ENCODE measurements around the gene SHB. TPM values are rescaled to one million over a fixed set of nuclear protein-coding genes. Genes with fewer than 3 reads are reported as not detected.

SHB gene
- total RNA-seq, 1 donor from 2014 or later, result 22.5 TPM

DNA sequence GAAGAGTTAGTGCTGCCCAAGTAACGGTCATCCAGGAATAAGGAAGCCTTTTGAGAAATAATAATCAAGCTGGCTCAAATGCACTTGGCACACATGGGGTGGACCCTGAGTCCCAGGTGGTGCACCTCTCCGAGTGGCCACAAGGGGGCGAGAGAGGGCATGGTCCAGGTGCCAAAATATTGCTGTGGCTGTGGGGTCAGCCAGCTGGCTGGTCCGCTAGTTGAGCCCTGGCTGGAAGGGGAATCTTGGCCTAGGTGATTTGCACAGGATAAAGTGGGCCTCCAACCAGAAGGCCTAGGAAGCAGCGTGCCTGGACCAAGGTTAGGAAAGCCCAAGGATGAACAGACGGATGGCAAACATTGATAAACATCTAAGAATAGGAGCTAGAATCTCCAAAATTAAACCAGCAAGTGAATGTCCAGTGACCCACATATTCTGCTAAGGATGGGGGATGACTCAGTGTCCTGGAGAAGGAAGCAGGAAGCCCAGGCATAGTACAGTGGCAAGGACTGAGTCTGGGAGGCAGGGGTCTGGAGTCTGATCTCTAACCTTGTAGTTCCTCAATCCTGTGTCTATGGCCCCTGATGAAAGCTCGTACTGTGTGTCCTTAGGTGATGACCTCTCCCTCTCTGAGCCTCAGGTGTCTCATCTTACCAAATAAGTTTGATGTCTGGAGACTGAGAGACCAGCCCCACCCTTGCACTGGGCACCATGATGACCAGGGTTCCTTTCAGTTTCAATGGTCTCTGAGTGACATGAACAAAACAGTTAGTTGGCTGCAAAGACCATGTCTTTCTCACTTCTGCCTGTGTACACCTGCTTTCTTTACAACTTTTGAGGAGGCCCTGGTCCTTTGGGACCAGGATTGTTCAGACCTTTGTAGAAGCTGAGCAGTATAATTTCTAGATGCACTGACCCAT lies 19.2 kb upstream of the SHB start:
- TF ChIP-seq, protein P1, sequence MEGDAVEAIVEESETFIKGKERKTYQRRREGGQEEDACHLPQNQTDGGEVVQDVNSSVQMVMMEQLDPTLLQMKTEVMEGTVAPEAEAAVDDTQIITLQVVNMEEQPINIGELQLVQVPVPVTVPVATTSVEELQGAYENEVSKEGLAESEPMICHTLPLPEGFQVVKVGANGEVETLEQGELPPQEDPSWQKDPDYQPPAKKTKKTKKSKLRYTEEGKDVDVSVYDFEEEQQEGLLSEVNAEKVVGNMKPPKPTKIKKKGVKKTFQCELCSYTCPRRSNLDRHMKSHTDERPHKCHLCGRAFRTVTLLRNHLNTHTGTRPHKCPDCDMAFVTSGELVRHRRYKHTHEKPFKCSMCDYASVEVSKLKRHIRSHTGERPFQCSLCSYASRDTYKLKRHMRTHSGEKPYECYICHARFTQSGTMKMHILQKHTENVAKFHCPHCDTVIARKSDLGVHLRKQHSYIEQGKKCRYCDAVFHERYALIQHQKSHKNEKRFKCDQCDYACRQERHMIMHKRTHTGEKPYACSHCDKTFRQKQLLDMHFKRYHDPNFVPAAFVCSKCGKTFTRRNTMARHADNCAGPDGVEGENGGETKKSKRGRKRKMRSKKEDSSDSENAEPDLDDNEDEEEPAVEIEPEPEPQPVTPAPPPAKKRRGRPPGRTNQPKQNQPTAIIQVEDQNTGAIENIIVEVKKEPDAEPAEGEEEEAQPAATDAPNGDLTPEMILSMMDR (IDR thresholded peaks at IDR 0.05; ENCODE audit: unreplicated experiment), result peak; percentile 96
- H3K27me3 Mint-ChIP-seq, result peaks cover 4% of the 10 kb centered on the region
- peaks cover 7% of the 10 kb centered on the region for H3K4me1 Mint-ChIP-seq (ENCODE audit: low read depth)
- DNase-seq (ENCODE audit: low spot score, unreplicated experiment), result peak; percentile 79
- no peaks in the 10 kb centered on the region for H3K36me3 Mint-ChIP-seq (ENCODE audit: insufficient read depth)
- H3K9me3 Mint-ChIP-seq (ENCODE audit: low read depth), result no peaks in the 10 kb centered on the region
- no peak overlapping the region for H3K27ac Mint-ChIP-seq
- no peak overlapping the region for H3K4me3 Mint-ChIP-seq (ENCODE audit: low read depth)

DNA sequence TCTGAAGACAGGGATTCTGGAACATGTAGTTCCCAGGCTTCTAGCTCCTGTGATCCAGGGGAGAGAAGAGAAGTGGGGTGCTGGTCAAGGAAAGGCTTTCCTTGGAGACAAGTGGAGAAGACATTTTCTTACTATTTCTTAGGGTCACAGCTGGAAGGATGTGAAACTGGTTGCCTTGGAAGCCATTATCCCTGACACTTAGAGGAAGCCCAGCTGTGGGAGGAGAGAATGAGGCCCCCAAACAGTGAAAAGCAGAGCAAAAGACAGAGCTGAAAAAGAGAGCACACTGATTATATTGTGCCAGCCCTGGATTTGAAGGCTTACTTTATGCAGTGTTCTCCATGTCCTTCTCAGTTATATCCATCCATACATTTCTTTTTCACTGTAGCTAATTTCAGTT lies 17.5 kb upstream of the SHB start:
- H3K27ac Mint-ChIP-seq, result no peak overlapping the region
- H3K4me1 Mint-ChIP-seq (ENCODE audit: low read depth), result peaks cover 7% of the 10 kb centered on the region
- no peak overlapping the region for H3K4me3 Mint-ChIP-seq (ENCODE audit: low read depth)
- no peaks in the 10 kb centered on the region for H3K9me3 Mint-ChIP-seq (ENCODE audit: low read depth)
- no peaks in the 10 kb centered on the region for H3K36me3 Mint-ChIP-seq (ENCODE audit: insufficient read depth)
- no peak for DNase-seq (ENCODE audit: low spot score, unreplicated experiment)
- TF ChIP-seq, protein P1 (IDR thresholded peaks at IDR 0.05; ENCODE audit: unreplicated experiment), result no peak
- H3K27me3 Mint-ChIP-seq, result peaks cover 4% of the 10 kb centered on the region

DNA sequence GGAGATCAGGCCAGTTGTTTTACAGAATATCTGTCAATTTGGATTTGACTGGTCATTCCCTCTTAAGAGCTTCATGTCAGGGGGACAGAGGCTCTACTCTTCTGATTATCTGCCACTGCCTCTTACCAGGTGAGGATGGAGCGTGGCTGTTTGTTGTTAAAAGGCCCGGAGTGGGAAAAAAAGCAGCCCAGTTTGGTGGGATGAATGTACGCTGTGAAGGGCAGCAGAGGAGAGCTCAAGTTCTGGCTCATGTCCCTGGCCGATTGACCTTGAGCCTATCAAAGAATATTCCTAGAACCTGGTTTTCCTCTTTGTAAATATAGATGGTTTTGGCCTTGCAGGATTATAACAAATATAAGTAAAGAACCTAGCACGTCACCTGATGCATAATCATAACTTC lies 16.3 kb upstream of the SHB start:
- H3K4me3 Mint-ChIP-seq (ENCODE audit: low read depth), result no peak overlapping the region
- no peak overlapping the region for H3K27ac Mint-ChIP-seq
- H3K36me3 Mint-ChIP-seq (ENCODE audit: insufficient read depth), result no peaks in the 10 kb centered on the region
- DNase-seq (ENCODE audit: low spot score, unreplicated experiment), result no peak
- peaks cover 7% of the 10 kb centered on the region for H3K4me1 Mint-ChIP-seq (ENCODE audit: low read depth)
- TF ChIP-seq, protein P1 (IDR thresholded peaks at IDR 0.05; ENCODE audit: unreplicated experiment), result no peak
- no peaks in the 10 kb centered on the region for H3K9me3 Mint-ChIP-seq (ENCODE audit: low read depth)
- H3K27me3 Mint-ChIP-seq, result peaks cover 4% of the 10 kb centered on the region

DNA sequence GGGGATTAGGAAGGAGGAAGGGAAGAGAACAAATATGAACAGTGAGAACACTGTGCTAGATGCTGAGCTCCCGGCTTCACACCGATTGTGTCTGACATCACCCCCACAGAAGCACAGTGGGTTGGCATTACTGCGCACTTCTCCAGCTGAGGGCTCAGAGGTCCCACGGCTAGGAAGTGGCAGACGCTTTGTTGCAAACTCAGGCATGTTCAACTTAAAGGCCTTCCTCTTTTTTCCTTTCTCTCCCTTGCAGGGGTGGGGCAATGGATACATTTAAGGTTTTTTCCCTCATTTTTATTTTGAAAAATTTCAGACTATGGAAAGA lies 15.5 kb upstream of the SHB start:
- H3K27me3 Mint-ChIP-seq, result peaks cover 4% of the 10 kb centered on the region
- no peaks in the 10 kb centered on the region for H3K9me3 Mint-ChIP-seq (ENCODE audit: low read depth)
- DNase-seq (ENCODE audit: low spot score, unreplicated experiment), result no peak
- TF ChIP-seq, protein P1 (IDR thresholded peaks at IDR 0.05; ENCODE audit: unreplicated experiment), result no peak
- H3K4me1 Mint-ChIP-seq (ENCODE audit: low read depth), result peaks cover 5% of the 10 kb centered on the region
- H3K4me3 Mint-ChIP-seq (ENCODE audit: low read depth), result no peak overlapping the region
- H3K36me3 Mint-ChIP-seq (ENCODE audit: insufficient read depth), result no peaks in the 10 kb centered on the region
- no peak overlapping the region for H3K27ac Mint-ChIP-seq

DNA sequence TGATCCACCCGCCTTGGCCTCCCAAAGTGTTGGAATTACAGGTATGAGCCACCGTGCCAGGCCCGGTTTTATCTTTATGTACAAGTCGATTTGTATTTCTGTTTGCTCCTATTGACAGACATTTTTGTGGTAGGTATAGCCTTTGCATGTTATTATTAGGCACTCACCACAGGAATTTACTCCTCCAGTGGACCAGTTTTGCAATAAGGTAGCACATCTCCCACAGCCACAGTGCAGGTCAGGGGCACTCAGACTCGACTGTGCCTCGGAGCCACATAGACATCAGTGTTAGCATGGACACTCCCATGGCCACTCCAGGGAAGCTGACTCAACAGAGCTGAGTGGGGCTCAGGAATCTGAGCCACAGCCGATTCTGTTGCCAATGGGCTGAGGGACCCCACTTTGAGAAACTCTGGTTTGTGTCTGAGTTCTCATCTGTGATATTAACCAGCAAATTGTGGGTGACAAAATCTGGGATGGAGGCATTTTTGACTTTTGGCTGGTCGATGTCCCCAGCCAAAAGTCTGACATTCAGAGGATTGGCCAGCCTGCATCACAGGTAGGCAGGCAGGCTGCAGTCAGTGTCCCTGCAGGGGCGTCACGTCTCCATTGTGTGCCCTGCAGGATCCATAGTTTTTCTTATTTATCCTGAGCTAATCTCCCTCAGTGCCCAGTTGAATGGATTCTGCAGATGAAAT lies 15.0 kb upstream of the SHB start:
- DNase-seq (ENCODE audit: low spot score, unreplicated experiment), result no peak
- Mint-ChIP-seq H3K9me3 (ENCODE audit: low read depth) (no peaks in the 10 kb centered on the region), H3K4me3 (ENCODE audit: low read depth) (no peak overlapping the region), H3K27me3 (peaks cover 4% of the 10 kb centered on the region), H3K27ac (no peak overlapping the region), H3K36me3 (ENCODE audit: insufficient read depth) (no peaks in the 10 kb centered on the region), H3K4me1 (ENCODE audit: low read depth) (peaks cover 8% of the 10 kb centered on the region)
- TF ChIP-seq, protein P1 (IDR thresholded peaks at IDR 0.05; ENCODE audit: unreplicated experiment), result no peak
